Measurements from ENCODE around the gene GRK4.
"Not testable (repeated sequence)": the region's sequence is repeated elsewhere in the genome, so short reads cannot be mapped to it uniquely, and the experiment has no call there.

GRK4 gene

DNA sequence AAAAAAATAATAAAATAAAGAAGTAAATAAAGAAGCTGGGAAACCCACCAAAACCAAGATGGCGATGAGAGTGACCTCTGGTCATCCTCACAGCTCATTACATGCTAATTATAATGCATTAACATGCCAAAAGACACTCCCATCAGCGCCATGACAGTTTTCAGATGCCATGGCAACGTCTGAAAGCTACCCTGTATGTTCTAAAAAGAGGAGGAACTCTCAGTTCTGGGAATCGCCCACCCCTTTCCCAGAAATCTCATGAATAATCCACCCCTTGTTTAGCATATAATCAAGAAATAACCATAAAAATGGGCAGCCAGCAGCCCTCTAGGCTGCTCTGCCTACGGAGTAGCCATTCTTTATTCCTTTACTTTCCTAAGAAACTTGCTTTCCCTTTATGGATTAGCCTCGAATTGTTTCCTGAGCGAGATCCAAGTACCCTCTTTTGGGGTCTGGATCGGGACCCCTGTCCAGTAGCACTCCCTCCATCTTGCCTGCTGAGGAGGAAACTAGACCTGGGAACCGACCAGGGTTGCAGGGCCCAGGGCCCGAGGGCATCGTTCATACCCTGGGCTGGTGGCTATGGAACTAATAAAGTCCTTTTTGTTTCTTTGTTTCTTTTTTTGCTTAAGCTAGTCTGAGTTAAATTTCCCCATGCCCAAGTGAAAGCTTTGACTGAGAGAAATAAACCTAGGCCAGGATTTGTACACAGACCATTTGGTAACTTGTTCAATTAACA lies 80.1 kb downstream of the GRK4 start:
- no peak for DNase-seq

DNA sequence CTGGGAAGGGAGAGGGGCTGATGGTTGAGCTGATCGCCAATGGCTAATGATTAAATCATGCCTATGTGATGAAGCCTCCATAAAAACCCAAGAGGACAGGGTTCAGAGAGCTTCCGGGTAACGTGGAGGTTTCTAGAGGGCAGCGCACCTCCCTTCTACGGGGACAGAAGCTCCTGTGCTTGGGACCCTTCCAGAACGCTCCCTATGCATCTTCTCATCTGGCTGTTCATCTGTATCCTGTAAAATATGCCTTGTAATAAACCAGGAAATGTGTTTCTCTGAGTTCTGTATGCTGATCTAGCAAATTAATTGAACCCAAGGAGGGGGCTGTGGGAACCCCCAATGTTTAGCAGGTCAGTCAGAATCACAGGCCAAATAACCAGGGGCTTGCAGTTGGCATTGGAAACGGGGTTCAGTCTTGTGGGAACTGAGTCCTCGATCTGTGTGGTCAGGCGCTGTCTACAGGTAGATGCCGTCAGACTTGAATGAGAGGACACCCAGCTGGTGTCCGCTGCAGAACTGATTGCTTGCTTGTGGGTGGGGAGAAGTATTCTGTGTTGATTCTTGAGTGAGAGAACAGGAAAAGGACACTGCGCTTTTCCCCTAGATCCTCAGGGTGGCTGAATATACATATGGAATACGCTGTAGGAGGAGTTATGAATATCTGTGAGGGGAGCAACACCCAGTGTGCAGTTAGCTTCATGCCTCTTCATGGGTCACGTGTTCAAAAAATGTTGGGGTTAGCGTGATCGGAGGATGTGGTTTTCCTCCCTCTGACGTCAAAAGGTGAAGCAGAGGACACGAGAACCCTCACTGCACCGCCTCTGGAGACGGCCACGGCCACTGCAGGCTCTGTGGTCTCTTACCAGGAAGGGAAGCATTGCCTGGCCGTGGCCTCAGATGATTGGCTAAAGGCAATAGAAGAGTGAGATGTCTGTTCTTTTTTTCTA lies 81.8 kb downstream of the GRK4 start:
- no peak for DNase-seq

DNA sequence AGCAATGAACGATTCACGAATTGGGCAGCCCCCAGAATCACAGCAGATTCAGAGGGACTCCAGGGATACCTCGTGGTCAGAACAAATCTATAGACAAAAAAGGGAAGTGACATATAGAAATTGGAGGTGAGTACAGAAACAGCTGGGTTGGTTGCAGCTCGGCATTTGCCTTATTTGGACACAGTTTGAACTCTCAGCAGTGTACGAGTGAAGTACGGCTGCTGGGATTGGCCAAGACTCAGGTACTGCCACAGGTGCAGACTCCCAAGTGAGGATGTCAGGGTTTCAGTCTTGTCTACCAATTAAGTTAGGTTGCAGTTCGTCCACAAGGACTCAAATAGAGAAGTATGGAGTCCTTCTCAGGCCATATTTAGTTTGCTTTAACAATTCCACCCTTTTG lies 82.8 kb downstream of the GRK4 start:
- no peak for DNase-seq

DNA sequence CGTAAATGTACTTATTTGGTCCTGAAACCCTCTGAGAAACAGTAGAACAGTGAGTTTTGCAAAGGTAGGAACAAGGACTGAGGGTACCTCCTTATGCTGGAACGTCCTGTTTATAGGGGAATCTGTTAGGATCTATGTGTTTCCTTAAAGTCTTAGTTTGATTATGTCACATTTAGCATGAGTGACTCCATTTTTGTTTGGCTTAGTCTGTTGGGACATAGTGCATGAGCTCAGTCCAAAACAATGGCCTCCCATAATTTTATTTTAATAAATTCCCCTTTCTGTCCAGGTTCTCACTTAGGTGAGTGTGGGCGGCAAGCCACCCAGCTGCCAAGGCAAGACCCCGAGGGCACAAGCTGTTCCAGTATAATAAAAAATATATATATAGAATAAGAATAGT lies 83.3 kb downstream of the GRK4 start:
- no peak for DNase-seq

DNA sequence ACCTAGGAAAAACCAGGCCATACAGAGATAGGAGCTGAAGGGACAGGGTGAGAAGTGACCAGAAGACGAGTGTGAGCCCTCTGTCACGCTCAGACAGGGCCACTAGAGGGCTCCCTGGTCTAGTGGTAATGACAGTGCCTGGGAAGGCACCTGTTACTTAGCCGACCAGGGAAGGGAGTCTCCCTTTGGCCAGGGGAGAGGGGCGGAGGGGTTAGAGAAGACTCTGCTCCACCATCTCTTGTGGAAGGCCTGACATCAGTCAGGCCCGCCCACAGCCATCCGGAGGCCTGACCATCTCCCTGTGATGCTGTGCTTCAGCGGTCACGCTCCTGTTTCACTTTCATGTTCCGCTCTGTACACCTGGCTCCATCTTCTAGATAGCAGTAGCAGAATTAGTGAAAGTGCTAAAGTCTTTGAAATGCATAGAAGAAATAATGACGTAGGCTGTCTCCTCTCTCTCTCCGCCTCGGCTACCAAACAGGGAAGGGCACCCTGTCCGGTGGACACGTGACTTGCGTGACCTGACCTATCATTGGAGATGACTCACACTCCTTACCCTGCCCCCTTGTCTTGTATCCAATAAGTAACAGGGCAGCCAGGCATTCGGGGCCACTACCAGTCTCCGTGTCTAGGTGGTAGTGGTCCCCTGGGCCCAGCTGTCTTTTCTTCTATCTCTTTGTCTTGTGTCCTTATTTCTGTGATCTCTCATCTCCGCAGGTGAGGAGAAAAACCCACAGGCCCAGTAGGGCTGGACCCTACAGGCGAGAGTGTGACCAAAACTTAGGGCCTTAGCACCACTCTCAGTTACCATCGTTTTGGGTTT lies 84.3 kb downstream of the GRK4 start:
- DNase-seq: peak; percentile 74

DNA sequence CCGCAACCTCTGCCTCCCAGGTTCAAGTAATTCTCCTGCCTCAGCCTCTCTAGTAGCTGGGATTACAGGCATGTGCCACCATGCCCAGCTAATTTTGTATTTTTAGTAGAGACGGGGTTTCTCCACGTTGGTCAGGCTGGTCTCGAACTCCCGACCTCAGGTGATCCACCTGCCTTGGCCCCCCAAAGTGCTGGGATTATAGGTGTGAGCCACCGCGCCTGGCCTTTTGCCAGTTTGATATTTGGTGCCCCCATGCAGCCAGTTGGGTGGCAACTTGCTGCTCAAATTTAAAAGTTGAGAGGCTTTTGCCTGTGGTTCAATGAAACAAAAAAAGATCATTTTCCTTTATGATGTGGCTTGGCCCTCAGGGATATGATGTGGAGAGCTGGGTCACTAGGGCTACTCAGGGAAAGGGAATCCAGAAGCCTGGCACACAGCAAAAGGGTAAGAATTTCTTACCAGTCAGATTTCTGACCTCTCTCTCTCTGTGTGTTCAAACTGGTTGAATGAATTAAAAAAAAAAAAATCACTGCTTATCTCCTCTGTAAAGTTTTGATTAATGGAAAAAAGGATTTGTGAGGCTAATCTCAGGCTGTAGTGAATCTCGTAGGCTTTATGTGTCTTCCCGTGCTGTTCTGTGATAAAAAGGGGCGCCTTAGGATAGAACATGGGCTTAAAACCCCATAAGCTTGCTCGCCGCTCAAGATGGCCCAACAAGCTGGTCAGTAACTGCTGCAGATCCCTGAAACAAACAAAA lies 87.9 kb downstream of the GRK4 start:
- not testable (repeated sequence) for DNase-seq

DNA sequence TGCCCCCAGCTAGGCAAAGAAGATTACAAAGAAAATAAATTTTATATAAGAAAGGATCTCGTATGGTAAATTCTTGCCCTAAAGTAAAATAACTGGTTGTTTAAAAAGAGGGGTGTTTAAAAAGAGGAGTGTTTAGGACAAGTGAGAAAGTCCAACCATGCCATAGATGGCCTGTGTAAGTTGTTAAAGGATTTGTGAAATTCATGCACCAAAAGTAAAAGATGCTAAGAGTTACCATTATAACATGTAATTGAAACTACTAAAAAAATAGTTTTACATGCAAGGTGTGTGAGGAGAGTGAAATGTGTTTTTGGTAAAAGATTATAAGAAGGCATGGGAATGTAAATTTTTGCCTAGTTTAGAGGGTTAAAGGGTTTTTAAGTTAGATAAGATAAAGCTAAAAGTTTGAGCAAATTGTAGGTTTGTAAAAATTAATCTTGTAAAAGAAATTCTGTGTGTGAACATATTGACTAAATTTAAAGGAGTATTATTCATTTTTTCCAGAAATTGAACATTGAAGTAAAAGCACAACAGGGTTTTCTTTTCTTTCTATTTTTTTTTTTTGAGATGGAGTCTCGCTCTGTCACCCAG lies 90.9 kb downstream of the GRK4 start:
- no peak for DNase-seq

DNA sequence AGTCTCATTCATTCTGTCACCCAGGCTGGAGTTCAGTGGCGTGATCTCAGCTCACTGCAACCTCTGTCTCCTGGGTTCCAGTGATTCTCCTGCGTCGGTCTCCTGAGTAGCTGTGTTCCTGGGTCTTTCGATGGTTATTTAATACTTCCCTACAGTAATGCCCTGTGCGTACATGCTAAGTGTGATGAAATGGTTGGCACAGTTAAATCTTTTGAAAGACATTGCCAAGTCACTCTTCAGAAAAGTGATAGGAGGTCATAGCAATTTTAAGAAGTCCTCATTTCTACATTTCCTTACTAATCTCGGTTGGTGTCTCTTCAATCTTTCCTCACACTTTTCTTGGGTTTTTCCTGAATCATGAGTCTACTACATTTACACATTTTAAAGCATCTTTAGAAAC lies 96.6 kb downstream of the GRK4 start:
- no peak for DNase-seq

DNA sequence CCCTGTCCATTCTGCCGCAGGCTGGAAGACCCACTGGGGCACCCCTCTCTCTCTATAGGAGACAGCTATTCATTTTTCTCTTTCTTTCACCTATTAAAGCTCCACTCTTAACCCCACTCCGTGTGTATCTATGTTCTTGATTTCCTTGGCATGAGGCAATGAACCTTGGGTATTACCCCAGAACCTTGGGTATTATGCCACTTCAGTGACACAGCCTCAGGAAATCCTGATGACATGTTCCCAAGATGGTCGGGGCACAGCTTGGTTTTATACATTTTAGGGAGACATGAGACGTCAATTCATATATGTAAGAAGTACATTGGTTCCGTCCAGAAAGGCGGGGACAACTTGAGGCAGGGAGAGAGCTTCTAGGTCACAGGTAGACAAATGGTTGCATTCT lies 97.6 kb downstream of the GRK4 start:
- no peak for DNase-seq

DNA sequence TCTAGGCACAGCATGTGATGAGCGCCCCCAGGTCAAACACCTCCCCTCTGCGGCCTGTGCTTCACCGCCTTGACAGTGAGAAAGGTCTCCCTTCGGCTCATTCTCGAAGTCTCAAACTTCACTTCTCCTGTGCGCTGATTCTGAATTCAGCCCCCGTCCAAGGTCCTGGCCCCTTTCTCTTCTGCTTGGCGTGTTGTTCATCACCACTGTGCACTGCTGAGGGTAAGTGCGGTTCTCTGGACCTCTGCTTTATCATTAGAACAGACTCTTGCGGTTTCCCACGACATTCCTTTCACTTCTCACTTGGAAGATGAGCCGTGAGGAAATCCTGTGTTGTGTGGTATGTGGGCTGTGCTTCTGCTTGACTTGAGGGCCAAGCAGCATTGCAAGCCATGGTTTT lies 99.1 kb downstream of the GRK4 start:
- no peak for DNase-seq

DNA sequence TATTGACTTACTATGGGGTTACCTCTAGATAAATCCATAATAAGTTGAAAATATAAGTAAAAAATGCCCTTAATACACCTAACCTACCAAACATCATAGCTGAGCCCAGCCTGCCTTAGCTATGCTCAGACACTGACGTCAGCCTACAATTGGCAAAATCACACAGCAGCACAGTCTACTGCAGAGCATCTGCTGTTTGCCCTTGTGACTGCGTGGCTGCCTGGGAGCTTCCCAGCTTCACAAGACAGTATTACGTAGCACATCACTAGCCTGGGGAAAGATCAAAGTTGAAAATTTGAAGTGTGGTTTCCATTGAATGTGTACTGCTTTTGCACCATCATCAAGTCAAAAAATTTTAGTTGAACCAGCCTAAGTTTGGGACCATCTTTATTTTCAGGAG lies 102.2 kb downstream of the GRK4 start:
- no peak for DNase-seq

DNA sequence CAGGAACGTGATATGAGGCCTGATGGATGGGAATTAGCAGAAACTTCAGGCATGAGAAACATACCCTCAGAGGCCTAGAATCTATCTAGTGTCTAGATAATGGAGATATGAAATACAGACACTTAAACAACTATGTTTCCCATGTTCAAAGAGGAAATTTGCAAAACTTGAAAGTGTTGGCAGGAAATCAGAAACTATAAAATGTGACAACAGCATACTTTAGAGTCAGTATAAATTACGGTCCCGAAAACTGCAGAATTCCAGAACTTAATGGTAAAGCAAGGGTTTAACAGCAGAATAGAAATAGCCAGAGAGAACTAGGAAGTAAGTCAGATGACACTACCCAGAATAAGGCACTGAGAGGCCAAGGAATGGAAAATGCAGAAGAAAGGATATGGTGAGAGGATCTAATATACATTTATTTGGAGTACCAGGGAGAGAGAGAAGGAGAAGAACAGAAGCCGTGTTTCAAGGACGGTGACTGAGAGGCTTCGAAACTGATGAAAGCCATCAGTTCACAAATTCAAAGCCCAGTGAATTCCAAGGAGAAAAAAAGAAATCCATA lies 103.5 kb downstream of the GRK4 start:
- no peak for DNase-seq

DNA sequence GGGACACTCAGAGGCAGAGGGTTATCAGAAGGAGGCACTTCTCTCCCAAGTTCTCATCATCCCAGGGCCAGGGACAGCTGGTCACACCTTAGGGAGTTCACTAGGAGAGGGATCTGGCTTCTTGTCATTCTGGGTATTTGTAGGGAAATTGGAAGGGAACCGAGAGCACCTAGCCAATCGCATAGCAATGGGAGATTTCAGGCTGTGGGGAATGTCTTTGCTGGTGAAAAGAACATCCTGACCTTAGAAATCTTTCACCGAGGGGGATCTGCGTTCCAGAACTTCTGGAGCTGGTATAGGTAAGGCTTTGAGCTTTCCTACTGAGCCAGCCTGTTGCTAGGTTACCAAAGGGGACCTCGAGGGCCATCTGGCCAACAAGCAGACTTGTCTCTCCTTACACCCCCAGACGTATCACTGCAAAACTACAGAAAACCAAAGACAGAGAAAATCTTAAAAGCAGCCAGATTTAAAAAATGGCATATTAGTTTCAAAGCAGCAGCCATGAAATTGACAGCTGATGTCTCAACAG lies 104.2 kb downstream of the GRK4 start:
- no peak for DNase-seq

DNA sequence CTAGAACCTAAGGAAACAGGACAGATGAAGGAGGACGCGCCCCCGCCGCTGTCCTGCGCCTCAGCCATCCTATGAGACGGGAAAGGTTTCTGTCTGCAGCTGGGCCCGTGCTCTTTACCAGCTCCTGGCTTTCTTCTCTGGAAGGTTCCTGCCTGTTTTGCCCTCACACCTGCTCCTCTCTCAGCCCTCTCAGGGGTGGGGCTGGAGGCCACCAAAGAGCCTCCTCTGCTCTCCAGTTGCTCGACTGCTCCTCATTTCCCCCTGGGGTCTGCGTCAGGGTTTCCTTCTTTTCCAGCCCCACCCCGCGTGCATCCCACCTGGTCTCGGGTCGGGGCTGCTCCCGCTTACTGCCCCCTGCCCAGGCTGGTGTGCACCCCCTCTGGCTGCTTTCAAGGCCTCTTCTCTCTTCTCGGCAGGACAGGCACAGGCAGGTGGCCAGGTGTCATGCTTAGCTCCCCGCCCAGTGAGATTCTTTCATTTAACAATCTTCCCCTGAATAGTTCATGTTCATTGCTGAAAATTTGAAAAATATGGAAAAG lies 106.4 kb downstream of the GRK4 start:
- DNase-seq: no peak

DNA sequence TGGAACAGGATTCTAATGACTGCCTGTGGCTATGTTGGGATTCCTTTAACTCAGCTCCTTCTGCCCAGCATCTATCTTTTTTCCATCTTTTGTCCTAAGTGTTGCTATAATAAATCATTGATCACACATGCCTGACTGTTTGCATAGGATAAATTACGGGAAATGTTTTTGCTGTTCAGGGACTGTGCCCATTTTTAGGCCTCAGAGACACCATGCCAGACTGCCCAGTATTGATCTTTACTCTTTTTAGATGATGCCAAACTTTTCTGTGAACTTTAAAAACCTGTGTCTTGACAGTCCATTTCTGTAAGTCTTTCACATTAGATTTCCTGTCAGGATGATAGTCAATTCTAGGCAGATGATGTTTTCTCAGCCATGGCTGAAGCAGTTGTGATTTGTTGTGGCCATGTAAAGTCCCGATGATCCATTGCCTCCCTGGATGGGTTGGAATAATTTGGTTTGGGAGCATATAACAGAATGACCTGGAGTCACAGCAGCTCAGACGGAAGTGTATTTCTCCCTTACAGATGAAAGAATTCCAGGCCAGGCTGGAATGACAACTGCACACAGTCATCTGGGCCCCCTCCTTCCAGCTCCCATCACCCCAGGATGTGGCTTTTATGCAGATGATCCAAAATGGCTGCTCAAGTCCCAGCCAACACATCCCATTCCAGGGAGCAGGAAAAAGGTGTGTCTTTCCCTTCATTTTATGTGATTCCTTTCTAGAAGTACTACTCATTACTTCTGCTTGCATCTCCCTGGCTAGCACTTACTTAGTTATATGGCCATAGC lies 107.5 kb downstream of the GRK4 start:
- DNase-seq: no peak

DNA sequence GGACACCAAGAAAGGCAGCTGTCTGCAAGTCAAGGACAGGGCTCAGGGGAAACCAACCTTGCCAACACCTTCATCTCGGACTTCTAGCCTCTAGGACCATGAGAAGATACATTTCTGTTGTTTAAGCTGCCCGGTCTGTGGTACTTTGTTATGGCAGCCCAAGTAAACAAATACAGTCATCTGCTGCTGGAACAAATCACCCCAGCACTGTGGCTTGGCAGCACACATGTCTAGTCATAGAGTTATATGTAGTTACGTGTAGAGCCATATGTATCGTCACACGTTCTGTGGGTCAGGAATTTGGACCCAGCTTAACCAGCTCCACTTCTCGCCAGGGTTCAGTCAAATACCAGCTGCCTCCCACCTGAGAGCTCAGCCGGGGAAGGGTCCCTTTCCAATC lies 108.4 kb downstream of the GRK4 start:
- no peak for DNase-seq

DNA sequence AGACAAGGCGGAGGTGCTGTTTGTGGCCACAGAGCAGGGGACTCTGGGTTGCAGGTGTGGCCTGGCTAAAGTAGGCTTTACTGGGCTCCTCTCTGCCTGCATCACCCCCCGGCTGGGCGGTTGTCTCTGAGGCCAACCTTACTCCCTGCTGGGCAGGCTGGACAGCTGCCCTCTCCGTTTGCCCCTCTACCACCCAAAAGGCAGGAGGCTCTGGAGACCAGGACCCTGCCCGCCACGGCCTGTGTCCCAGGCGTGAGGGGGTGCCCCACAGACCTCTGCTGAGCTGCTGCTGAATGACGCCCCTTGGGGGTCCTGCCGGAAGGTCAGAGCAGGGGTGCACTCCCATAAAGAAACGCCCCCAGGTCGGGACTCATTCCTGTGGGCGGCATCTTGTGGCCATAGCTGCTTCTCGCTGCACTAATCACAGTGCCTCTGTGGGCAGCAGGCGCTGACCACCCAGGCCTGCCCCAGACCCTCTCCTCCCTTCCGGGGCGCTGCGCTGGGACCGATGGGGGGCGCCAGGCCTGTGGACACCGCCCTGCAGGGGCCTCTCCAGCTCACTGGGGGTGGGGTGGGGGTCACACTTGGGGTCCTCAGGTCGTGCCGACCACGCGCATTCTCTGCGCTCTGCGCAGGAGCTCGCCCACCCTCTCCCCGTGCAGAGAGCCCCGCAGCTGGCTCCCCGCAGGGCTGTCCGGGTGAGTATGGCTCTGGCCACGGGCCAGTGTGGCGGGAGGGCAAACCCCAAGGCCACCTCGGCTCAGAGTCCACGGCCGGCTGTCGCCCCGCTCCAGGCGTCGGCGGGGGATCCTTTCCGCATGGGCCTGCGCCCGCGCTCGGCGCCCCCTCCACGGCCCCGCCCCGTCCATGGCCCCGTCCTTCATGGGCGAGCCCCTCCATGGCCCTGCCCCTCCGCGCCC lies 110.0 kb downstream of the GRK4 start:
- DNase-seq: no peak

DNA sequence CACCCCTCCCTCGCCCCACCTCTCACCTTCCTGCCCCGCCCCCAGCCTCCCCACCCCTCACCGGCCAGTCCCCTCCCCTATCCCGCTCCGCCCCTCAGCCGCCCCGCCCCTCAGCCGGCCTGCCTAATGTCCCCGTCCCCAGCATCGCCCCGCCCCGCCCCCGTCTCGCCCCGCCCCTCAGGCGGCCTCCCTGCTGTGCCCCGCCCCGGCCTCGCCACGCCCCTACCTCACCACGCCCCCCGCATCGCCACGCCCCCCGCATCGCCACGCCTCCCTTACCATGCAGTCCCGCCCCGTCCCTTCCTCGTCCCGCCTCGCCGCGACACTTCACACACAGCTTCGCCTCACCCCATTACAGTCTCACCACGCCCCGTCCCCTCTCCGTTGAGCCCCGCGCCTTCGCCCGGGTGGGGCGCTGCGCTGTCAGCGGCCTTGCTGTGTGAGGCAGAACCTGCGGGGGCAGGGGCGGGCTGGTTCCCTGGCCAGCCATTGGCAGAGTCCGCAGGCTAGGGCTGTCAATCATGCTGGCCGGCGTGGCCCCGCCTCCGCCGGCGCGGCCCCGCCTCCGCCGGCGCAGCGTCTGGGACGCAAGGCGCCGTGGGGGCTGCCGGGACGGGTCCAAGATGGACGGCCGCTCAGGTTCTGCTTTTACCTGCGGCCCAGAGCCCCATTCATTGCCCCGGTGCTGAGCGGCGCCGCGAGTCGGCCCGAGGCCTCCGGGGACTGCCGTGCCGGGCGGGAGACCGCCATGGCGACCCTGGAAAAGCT lies 110.9 kb downstream of the GRK4 start, which contains the start of the genes HTT and HTT-AS:
HTT (plus strand) TSS at position 604 of the 768 bp plus-strand sequence; CDS start at position 749, 145 bp downstream.
HTT-AS (minus strand) TSS at position 461 of the 768 bp plus-strand sequence.
- peak; percentile 99 for DNase-seq

All from eye (tissue), 1 donor.